Activated T-helper 1 cell treated with anti-CD3 and anti-CD28 coated beads, Interleukin-12 subunit alpha, Interleukin-12 subunit beta, Interleukin-2, Interleukin-4 antibody, amounts not matched to agents 30 ng/mL and 10 ng/mL and 1 ng/mL, durations not matched to agents 14 hours and 24 hours and 36 hours (primary cell): ENCODE data around the gene PARD3B. TPM values are rescaled to one million over a fixed set of nuclear protein-coding genes. Genes with fewer than 3 reads are reported as not detected.

Source experiments
- DNase-seq: peaks from one replicate; pipeline ENCODE4 v3.0.0; 2021; ENCODE audit warnings: low spot score
- H3K27ac Mint-ChIP-seq: one replicate; pipeline ENCODE4 v1.8.0; 2021; ENCODE audit warnings: mild to moderate bottlenecking, mixed read lengths
- H3K27me3 Mint-ChIP-seq: one replicate; pipeline ENCODE4 v1.8.0; 2022; ENCODE audit warnings: mild to moderate bottlenecking, moderate library complexity, mixed read lengths; ENCODE audit not compliant: insufficient read depth
- H3K36me3 Mint-ChIP-seq: one replicate; pipeline ENCODE4 v1.8.0; 2021; ENCODE audit warnings: low read depth, mixed read lengths
- H3K4me1 Mint-ChIP-seq: one replicate; pipeline ENCODE4 v1.8.0; 2021; ENCODE audit warnings: low read depth, mixed read lengths
- H3K4me3 Mint-ChIP-seq: one replicate; pipeline ENCODE4 v1.8.0; 2021; ENCODE audit warnings: mild to moderate bottlenecking, moderate library complexity, mixed read lengths
- H3K9me3 Mint-ChIP-seq: one replicate; pipeline ENCODE4 v1.8.0; 2021; ENCODE audit warnings: mixed read lengths
- intact Hi-C: fragments of 100-400 bp; cut with micrococcal nuclease; formaldehyde crosslinking; loops from one replicate; pipeline ENCODE4 v1.15.1; 2024
- total RNA-seq: library from RNA; stranded (reverse); gene quantifications from 2 replicates; pipeline ENCODE4 v1.2.3, GENCODE V29; 2022

PARD3B gene
- total RNA-seq, 1 donor from 2014 or later, result 0.26 TPM

DNA sequence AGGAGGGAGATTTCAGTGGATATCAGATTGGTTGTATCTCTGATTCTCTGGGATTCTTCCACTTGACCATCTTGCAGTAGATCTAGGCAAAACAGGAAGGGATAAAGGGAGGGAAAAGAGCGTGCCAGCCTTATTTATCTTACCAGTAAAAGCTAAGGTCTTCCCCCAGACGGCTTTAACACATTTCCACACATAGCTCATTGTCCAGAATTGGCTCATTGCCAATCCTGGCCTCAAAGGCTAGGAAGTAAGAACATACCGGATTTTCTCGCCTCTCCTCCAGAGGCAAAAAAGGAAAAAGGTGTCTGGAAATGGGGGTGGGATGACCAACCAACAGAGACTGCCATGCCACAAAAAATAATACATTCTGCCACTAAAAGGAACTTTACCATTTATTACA lies 725.4 kb downstream of the PARD3B start:
- intact Hi-C loops, result no loop called here
- Mint-ChIP-seq H3K27ac (no peak overlapping the region), H3K9me3 (no peaks in the 10 kb centered on the region), H3K4me1 (no peaks in the 10 kb centered on the region), H3K27me3 (peaks cover 12% of the 10 kb centered on the region), H3K4me3 (no peak overlapping the region), H3K36me3 (no peaks in the 10 kb centered on the region)
- no peak for DNase-seq

GRCh38 chr2:205273148-205273547 lies 727.9 kb downstream of the PARD3B start:
- intact Hi-C loops, result no loop called here
- DNase-seq, result no peak
- H3K4me1 Mint-ChIP-seq, result no peaks in the 10 kb centered on the region

DNA sequence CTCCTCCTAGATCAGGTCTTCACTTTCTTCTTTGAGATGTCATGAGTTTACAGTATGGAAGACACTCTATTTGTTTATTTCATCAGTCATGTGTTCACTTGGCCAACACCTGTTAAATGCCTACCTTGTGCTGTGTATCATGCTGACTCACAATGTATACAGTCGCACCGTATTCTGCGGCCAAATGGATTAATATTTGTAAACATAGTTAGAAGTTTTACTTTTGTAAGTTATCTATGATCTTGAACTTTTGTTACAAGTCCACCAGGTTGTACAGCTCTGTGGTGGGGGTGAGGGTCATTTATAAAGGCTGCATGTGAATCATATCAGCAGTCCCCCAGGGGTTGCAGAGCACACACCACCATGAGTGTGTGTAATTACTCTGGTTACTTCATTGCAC lies 728.4 kb downstream of the PARD3B start:
- intact Hi-C loops, result no loop called here
- H3K9me3 Mint-ChIP-seq, result no peaks in the 10 kb centered on the region
- H3K27ac Mint-ChIP-seq, result no peak overlapping the region
- H3K27me3 Mint-ChIP-seq, result peaks cover 15% of the 10 kb centered on the region
- no peaks in the 10 kb centered on the region for H3K36me3 Mint-ChIP-seq
- H3K4me1 Mint-ChIP-seq, result no peaks in the 10 kb centered on the region
- no peak overlapping the region for H3K4me3 Mint-ChIP-seq
- no peak for DNase-seq

More at GRCh38 chr2:205273148-205273547, 727.9 kb downstream of the PARD3B start:
- Mint-ChIP-seq H3K27me3 (peaks cover 14% of the 10 kb centered on the region), H3K36me3 (no peaks in the 10 kb centered on the region), H3K27ac (no peak overlapping the region), H3K9me3 (no peaks in the 10 kb centered on the region), H3K4me3 (no peak overlapping the region)

GRCh38 chr2:205274801-205275200 lies 729.5 kb downstream of the PARD3B start:
- Mint-ChIP-seq H3K4me3 (no peak overlapping the region), H3K9me3 (no peaks in the 10 kb centered on the region), H3K4me1 (no peaks in the 10 kb centered on the region), H3K36me3 (no peaks in the 10 kb centered on the region), H3K27me3 (peaks cover 15% of the 10 kb centered on the region), H3K27ac (no peak overlapping the region)
- intact Hi-C loops, result no loop called here
- DNase-seq, result no peak

DNA sequence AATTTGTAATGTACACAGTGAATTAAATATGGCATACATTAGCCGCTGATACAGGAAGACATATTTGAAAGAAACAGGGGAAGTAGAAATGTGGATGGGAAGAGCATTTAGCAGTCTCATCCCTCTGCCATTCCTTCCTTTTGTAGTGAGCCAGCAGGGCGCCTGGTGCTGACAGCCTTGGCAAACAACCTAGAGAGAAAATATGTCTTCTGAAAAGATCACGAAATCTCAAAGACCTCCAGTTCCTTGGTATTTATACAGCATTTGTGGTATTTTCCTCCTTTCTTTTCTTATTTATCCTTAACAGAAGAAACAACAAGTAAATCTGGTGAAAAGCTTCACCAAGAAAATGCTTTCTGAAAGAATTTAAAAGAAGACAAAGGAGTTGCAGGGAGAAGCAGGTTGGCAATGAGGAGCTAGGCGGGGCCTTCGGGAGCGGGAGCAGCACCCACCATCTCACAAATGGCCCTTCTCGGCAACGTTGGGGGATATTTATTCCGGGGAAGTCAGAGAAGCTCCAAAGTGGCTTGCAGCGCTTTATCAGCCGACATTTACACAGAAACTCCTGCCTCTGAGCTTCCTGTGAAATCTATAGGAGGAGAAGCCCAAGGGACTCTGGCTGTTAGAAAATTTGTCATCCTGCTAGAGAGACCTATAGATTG lies 731.0 kb downstream of the PARD3B start:
- intact Hi-C loops, result no loop called here
- Mint-ChIP-seq H3K27ac (no peak overlapping the region), H3K4me1 (no peaks in the 10 kb centered on the region), H3K9me3 (no peaks in the 10 kb centered on the region), H3K36me3 (no peaks in the 10 kb centered on the region), H3K27me3 (peaks cover 10% of the 10 kb centered on the region), H3K4me3 (no peak overlapping the region)
- no peak for DNase-seq

GRCh38 chr2:205280596-205281236 lies 735.4 kb downstream of the PARD3B start:
- no peak overlapping the region for H3K4me3 Mint-ChIP-seq
- intact Hi-C loops, result no loop called here
- H3K36me3 Mint-ChIP-seq, result no peaks in the 10 kb centered on the region
- H3K9me3 Mint-ChIP-seq, result no peaks in the 10 kb centered on the region
- peaks cover 9% of the 10 kb centered on the region for H3K27me3 Mint-ChIP-seq
- DNase-seq, result no peak
- no peaks in the 10 kb centered on the region for H3K4me1 Mint-ChIP-seq
- no peak overlapping the region for H3K27ac Mint-ChIP-seq

DNA sequence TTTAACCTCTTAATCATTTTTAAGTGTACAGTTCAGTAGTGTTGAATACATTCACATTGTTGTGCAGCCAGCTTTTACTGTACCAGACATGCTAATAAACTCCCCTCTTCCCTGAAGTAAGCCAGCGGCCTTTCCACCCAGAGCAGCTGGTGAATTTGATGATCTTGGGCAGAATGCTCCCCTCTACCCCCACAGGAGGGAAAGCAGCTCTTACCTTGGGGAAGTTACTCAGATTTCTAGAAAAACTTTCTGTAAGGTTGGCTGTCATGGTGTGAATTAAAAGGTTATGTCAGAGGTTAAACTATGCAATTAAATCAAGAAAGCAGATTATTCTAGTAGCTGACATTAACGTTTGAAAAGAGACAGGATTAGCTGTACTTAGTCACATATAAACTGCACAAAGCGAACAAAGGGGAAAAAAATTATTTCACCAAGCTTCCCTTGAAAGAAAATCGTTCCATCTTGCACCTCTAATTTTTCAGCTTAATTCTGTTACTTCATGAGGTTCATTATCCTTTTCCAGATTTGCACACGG lies 738.5 kb downstream of the PARD3B start:
- intact Hi-C loops, result no loop called here
- Mint-ChIP-seq H3K9me3 (no peaks in the 10 kb centered on the region), H3K27me3 (peaks cover 9% of the 10 kb centered on the region), H3K27ac (no peak overlapping the region), H3K4me1 (no peaks in the 10 kb centered on the region), H3K36me3 (no peaks in the 10 kb centered on the region), H3K4me3 (no peak overlapping the region)
- DNase-seq, result no peak

DNA sequence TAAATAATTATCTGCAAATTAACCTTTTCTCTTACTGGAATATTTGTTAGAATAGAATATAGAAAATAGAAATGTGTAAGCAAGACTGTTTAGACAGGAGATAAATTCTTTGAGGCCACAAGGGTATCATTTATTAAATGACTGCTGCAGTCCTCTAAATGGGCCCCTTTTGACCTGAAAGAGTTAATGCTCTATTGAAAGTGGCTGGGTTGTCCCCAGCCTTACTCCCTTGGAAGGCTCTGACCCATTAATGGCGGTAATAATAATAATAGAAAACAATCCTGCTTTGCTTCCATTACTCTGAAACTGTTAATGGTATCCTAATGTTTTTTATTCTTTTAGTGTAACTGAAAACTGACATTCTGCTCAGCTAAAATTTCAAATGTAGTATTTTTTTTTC lies 739.1 kb downstream of the PARD3B start:
- Mint-ChIP-seq H3K27me3 (peaks cover 9% of the 10 kb centered on the region), H3K27ac (no peak overlapping the region), H3K4me3 (no peak overlapping the region), H3K36me3 (no peaks in the 10 kb centered on the region), H3K4me1 (no peaks in the 10 kb centered on the region), H3K9me3 (no peaks in the 10 kb centered on the region)
- intact Hi-C loops, result no loop called here
- DNase-seq, result no peak

DNA sequence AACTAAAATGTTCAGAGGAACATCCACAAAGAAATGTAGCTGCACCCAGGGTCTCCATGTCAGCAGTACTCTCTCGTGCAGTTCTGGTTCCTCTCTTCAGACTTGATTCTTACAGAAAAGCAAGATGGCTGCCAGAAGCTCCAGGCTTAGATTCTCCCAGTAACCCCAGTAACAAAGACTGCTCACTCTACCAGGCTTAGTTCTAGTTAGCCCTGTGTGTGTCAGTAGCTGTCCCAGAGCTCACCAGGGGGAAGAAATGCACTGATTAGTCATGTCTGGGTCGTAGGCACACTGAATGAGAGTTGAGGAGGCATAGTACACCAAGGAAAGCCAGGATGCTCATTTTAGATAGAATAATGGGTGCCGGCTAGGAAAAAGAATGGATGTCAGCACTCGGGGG lies 742.0 kb downstream of the PARD3B start:
- Mint-ChIP-seq H3K27ac (no peak overlapping the region), H3K36me3 (peaks cover 2% of the 10 kb centered on the region), H3K4me3 (no peak overlapping the region), H3K4me1 (no peaks in the 10 kb centered on the region), H3K9me3 (no peaks in the 10 kb centered on the region), H3K27me3 (peaks cover 9% of the 10 kb centered on the region)
- no peak for DNase-seq
- intact Hi-C loops, result no loop called here

DNA sequence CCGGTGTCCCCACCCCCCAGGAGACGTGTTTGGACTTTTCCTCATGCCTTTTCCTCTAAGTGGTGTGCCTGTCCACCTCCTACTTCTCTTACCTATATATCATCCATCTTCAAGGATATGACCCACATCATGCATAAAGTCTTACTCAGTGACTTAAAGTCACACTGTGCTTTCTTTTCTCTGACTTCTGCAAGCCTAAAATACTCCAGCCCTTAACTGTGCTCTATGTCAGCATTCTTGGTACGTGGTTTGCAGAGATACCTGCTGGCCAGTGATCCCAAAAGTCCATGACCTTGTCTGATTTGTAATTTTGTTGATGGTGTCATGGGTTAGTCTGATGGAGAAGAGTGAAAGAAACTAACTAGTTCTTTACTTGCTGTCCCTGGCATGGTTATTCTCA lies 743.4 kb downstream of the PARD3B start:
- Mint-ChIP-seq H3K27me3 (peaks cover 9% of the 10 kb centered on the region), H3K36me3 (peaks cover 2% of the 10 kb centered on the region), H3K4me3 (no peak overlapping the region), H3K4me1 (no peaks in the 10 kb centered on the region), H3K9me3 (no peaks in the 10 kb centered on the region), H3K27ac (no peak overlapping the region)
- no peak for DNase-seq
- intact Hi-C loops, result no loop called here

DNA sequence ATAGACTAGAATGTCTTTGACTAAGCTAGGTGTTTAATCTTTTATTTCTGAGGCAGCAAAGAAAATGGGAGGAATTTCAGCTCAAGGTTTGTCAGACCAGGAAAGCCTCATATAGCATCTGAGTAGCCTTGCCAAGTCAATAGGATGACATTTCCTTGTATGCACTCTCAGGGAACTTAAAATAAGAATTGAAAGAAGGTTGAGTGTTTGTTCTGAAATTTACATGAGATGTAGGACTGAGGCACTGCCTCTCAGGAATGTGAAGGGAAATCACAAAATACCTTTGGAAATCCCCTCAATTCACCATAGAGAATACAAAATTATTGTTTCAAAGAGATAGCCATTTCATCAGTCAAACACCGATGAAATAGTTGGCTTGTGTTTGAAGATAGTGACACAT lies 745.0 kb downstream of the PARD3B start:
- Mint-ChIP-seq H3K9me3 (no peaks in the 10 kb centered on the region), H3K4me1 (no peaks in the 10 kb centered on the region), H3K4me3 (no peak overlapping the region), H3K27ac (no peak overlapping the region), H3K36me3 (peaks cover 2% of the 10 kb centered on the region), H3K27me3 (peaks cover 9% of the 10 kb centered on the region)
- intact Hi-C loops, result no loop called here
- no peak for DNase-seq

DNA sequence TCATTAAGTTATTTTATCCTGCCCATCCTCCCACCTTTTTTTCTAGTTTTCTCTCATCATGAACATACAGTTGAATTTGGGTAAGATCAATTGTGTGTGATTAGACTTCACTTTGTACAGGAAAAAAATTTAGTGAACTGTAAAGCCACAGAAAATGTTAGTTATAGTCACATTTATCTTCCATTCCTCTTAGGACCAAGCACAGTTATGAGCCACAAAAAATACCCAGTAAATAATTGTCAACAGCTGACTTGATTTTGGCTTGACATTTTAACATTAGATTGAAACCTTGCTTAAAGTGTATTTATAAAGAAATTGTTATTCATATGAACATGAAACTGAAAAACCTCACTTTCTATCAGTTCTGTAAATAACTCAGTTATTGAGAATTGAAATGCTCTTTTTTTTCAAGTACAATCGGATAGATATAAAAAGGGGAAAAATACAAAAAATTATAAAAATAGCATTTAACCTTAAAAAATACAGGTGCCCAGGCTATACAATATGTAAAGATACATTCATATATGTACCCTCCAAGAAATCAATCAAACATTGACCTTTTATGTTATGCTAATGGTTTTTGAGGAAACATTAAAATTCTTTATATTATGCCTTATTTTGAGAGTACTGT lies 747.5 kb downstream of the PARD3B start:
- Mint-ChIP-seq H3K9me3 (no peaks in the 10 kb centered on the region), H3K36me3 (peaks cover 2% of the 10 kb centered on the region), H3K4me3 (no peak overlapping the region), H3K27me3 (peaks cover 8% of the 10 kb centered on the region), H3K27ac (no peak overlapping the region), H3K4me1 (no peaks in the 10 kb centered on the region)
- intact Hi-C loops, result no loop called here
- DNase-seq, result no peak

GRCh38 chr2:205293559-205293958 lies 748.3 kb downstream of the PARD3B start:
- Mint-ChIP-seq H3K9me3 (no peaks in the 10 kb centered on the region), H3K4me1 (no peaks in the 10 kb centered on the region), H3K4me3 (no peak overlapping the region), H3K36me3 (peaks cover 2% of the 10 kb centered on the region), H3K27me3 (peaks cover 5% of the 10 kb centered on the region), H3K27ac (no peak overlapping the region)
- DNase-seq, result no peak
- intact Hi-C loops, result no loop called here
